Lower lobe of right lung (tissue), 2 donors: Measurements from ENCODE around the gene VASH1. TPM values are rescaled to one million over a fixed set of nuclear protein-coding genes. Genes with fewer than 3 reads are reported as not detected.

Source experiments
- ATAC-seq, 2 donors: fragments of 200-7000 bp; cut with Tn5 transposase; one replicate each; pipeline ENCODE4 v1.9.1; 2020 to 2022; ENCODE audit warnings: mild to moderate bottlenecking in 2 of 2, moderate library complexity in 2 of 2
- DNase-seq: peaks from one replicate; pipeline ENCODE4 v3.0.0-alpha.2; 2020
- H3K27ac ChIP-seq: fragments of 200-600 bp; one replicate; pipeline ENCODE4 v1.8.0; 2022
- H3K27me3 ChIP-seq: fragments of 200-600 bp; one replicate; pipeline ENCODE4 v1.8.0; 2022; ENCODE audit warnings: low read depth
- H3K36me3 ChIP-seq: fragments of 200-600 bp; one replicate; pipeline ENCODE4 v1.8.0; 2022; ENCODE audit warnings: mild to moderate bottlenecking
- H3K4me1 ChIP-seq: fragments of 200-600 bp; one replicate; pipeline ENCODE4 v1.8.0; 2022
- H3K4me3 ChIP-seq: fragments of 200-600 bp; one replicate; pipeline ENCODE4 v1.8.0; 2022; ENCODE audit warnings: mild to moderate bottlenecking
- H3K9me3 ChIP-seq: fragments of 200-600 bp; one replicate; pipeline ENCODE4 v1.8.0; 2022
- CTCF ChIP-seq: fragments of 200-600 bp; IDR thresholded peaks from one replicate; pipeline ENCODE4 v1.8.0; 2022; ENCODE audit warnings: antibody characterized with exemption, mild to moderate bottlenecking
- intact Hi-C: fragments of 100-400 bp; cut with DNase I; formaldehyde crosslinking; loops from one replicate; pipeline ENCODE4 v1.11.0; 2022
- total RNA-seq: library from RNA; stranded (reverse); fragmentation: NEBNext Ultra II Directional; extraction: Animal tissue kit (Norgen Biotek cat#: 25700); gene quantifications from one replicate; pipeline ENCODE4 v1.2.1, GENCODE V29; 2021
- donor health status: DM: no; HTN: yes; CAD: no; lungs with severe emphysema.

Gene VASH1
- total RNA-seq, 1 donor from 2014 or later, result 51.7 TPM

- H3K36me3 ChIP-seq, result peaks cover 32% of the 10 kb centered on the region
- H3K27me3 ChIP-seq, result no peaks in the 10 kb centered on the region
- intact Hi-C loops, result no loop called here
- H3K4me3 ChIP-seq, result no peak overlapping the region
- no peak for TF ChIP-seq CTCF
- H3K4me1 ChIP-seq, result peaks cover 51% of the 10 kb centered on the region
- ATAC-seq (no peak), DNase-seq (no peak)
- no peak overlapping the region for H3K27ac ChIP-seq
- no peaks in the 10 kb centered on the region for H3K9me3 ChIP-seq
Measured at GRCh38 chr14:76777721-76778120, 16.5 kb downstream of the VASH1 start.

DNA sequence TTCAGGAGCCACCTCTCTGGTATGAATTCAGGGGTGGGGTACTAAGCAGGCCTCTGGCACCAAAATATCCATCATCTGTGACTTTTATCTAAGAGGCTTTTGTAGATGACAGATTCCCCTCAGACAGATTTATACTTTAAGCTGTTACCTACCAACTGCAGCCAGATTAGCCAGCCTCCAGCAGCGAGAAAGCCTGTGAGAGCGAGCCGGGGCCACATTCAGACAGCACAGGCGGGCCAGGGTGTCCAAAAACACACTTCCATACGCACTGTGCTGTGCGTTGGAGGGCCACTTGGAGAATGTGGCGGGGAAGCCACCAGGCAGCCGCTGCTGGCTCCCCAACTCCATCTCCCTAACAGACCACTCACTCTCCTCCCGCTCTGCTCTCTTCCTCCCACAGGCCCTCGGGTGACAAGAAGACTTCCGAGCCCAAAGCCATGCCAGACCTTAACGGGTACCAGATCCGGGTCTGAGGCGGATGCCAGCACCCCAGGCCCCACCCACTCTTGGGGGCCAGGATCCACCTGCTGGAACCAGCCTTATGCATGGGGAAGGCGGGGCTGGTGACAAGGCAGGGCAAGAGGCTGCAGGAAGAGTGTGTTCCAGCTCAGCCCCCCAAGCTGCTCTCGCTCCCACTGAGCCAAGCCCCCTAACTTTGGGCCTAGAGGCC, 17.4 kb downstream of the VASH1 start:
- TF ChIP-seq CTCF, result no peak
- Histone ChIP-seq H3K36me3 (peaks cover 42% of the 10 kb centered on the region), H3K27ac (no peak overlapping the region), H3K4me1 (peaks cover 48% of the 10 kb centered on the region), H3K9me3 (no peaks in the 10 kb centered on the region), H3K27me3 (no peaks in the 10 kb centered on the region), H3K4me3 (no peak overlapping the region)
- no peak for DNase-seq
- intact Hi-C loops, result no loop called here
- no peak for ATAC-seq

- no peak for DNase-seq
- Histone ChIP-seq H3K4me1 (peaks cover 44% of the 10 kb centered on the region), H3K36me3 (peaks cover 50% of the 10 kb centered on the region), H3K4me3 (no peak overlapping the region), H3K9me3 (no peaks in the 10 kb centered on the region), H3K27me3 (no peaks in the 10 kb centered on the region), H3K27ac (no peak overlapping the region)
- no peak for ATAC-seq
- intact Hi-C loops, result no loop called here
- no peak for TF ChIP-seq CTCF
Measured at GRCh38 chr14:76779221-76780057, 18.2 kb downstream of the VASH1 start.

- H3K27me3 ChIP-seq, result no peaks in the 10 kb centered on the region
- H3K36me3 ChIP-seq, result peaks cover 54% of the 10 kb centered on the region
- ATAC-seq, result no peak
- H3K27ac ChIP-seq, result no peak overlapping the region
- DNase-seq, result no peak
- no peaks in the 10 kb centered on the region for H3K9me3 ChIP-seq
- TF ChIP-seq CTCF, result no peak
- intact Hi-C loops, result no loop called here
- peaks cover 49% of the 10 kb centered on the region for H3K4me1 ChIP-seq
- H3K4me3 ChIP-seq, result no peak overlapping the region
Measured at GRCh38 chr14:76780058-76780345, 18.7 kb downstream of the VASH1 start.

DNA sequence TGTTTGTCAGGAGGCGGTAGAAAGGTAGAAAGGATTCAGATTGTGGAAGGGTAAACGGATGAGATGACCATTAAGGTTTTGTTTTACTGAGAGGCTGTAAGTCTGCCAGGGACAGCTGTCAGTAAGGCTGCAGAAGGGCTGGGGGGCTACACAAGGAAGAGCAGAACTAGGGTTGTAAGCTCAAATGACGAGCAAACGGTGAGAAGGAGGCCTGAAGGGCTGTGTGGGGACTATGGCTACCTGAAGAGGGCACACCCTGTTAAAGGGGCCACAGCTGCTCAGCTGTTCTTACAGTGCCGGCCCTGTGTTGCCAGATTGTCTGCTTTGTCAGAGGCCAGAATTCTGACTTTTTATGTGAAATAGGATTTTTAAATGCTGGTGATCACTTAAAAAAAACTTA, 19.1 kb downstream of the VASH1 start:
- no peak for ATAC-seq

More for the DNA sequence above, 19.1 kb downstream of the VASH1 start:
- DNase-seq, result no peak
- H3K9me3 ChIP-seq, result no peaks in the 10 kb centered on the region
- peaks cover 57% of the 10 kb centered on the region for H3K36me3 ChIP-seq
- intact Hi-C loops, result no loop called here
- no peak overlapping the region for H3K4me3 ChIP-seq
- no peaks in the 10 kb centered on the region for H3K27me3 ChIP-seq
- H3K4me1 ChIP-seq, result peaks cover 52% of the 10 kb centered on the region
- no peak overlapping the region for H3K27ac ChIP-seq
- TF ChIP-seq CTCF, result no peak
